Skeletal muscle cell (primary cell): ENCODE results near the gene PUM1.
"Not testable (repeated sequence)": the region's sequence is repeated elsewhere in the genome, so short reads cannot be mapped to it uniquely, and the experiment has no call there.

ENCODE experiments used
- DNase-seq: peaks from one replicate; pipeline ENCODE4 v3.0.0-alpha.2; 2010; ENCODE audit warnings: low read depth
- H3K4me3 ChIP-seq: 2 replicates; pipeline ENCODE4 v1.5.1; 2011; ENCODE audit warnings: low read depth, mild to moderate bottlenecking, control low read depth, low read length, moderate library complexity

PUM1 gene

DNA sequence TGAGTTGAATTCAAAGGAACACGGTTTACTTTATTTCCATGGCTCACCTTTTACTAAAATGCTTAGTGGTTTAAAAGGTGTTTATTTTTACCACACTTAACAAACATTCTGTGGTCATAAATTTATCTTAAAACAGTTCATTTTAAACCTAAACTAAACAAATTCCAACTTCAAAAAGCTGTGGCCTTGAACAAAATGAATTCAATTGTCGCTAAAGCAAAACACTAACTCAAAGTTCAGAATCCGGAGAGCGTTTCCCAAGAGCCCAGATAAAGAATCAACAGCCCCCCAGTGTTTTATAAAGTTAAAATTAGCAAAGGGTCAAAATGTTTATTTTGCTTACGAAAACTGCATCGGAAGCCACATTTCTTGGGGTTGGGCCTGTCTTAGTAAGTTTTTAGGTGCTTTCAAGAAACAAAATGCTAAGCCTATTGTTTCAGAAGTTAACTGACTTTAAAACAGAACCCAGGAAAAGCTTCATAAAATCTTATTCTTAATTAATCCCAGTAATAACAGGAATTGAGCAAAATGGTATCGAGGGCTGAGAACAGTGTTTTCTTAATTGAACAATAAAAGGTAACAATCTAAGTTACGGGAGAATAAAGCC is 1.3 kb downstream of the PUM1 start:
- peak overlapping the region; percentile 94 for H3K4me3 ChIP-seq
- DNase-seq: no peak

GRCh38 chr1:31063631-31064030 is 1.9 kb downstream of the PUM1 start:
- peak overlapping the region; percentile 94 for H3K4me3 ChIP-seq

GRCh38 chr1:31062867-31063380 is 2.6 kb downstream of the PUM1 start:
- H3K4me3 ChIP-seq: peak overlapping the region; percentile 94
- no peak for DNase-seq

More at GRCh38 chr1:31063631-31064030, 1.9 kb downstream of the PUM1 start:
- no peak for DNase-seq

DNA sequence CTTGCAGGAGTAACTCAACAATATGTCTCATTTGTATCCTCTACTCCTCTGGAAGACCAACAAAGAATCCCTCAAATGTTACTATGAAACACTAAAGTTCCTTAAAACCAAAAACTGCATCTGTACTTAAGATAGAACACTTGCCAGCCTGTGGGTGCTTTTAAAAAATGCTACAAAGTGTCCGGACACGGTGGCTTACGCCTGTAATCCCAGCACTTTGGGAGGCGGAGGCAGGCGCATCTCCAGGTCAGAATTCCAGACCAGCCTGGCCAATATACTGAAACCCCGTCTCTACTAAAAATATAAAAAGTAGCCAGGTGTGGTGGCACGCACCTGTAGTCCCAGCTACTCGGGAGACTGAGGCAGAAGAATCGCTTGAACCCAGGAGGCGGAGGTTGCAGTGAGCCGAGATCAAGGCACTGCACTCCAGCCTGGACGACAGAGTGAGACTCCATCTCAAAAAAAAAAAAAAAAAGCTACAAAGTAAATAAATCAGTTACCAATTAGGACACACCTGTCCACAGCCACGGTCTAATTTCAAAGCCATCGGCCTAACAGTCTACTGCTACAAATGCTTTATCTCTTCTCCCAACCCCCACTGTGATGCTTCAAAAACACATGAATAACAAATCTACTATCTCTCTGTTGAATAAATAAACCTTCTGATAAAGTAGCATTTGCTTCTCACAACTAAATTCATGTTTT is 3.2 kb downstream of the PUM1 start:
- not testable (repeated sequence) for H3K4me3 ChIP-seq, DNase-seq

GRCh38 chr1:31058012-31058411 is 7.5 kb downstream of the PUM1 start:
- no peak for DNase-seq
- no peak overlapping the region for H3K4me3 ChIP-seq

DNA sequence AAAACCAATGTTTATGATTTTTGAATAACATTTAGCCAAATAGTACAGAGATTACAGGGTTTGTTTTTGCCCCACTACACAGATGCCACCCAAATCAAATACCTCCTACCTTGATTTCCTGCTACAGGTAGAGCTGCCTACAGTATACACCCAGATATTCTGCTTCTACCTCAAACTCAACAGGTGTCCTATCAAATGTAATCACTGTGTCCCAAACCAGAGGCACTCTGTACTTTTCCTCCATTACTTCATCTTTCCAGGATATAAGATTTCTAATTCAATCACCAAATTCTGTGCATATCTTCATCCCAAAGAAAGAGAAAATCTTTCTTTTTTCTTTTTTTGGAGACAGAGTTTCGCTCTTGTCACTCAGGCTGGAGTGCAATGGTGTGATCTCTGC is 9.6 kb downstream of the PUM1 start:
- no peak for DNase-seq
- no peak overlapping the region for H3K4me3 ChIP-seq

- DNase-seq: no peak
- no peak overlapping the region for H3K4me3 ChIP-seq
Observed at GRCh38 chr1:31055501-31055900, 10.0 kb downstream of the PUM1 start.

- no peak overlapping the region for H3K4me3 ChIP-seq
- DNase-seq: no peak
Observed at GRCh38 chr1:31054958-31055481, 10.5 kb downstream of the PUM1 start.

GRCh38 chr1:31054349-31054748 is 11.2 kb downstream of the PUM1 start:
- no peak for DNase-seq

DNA sequence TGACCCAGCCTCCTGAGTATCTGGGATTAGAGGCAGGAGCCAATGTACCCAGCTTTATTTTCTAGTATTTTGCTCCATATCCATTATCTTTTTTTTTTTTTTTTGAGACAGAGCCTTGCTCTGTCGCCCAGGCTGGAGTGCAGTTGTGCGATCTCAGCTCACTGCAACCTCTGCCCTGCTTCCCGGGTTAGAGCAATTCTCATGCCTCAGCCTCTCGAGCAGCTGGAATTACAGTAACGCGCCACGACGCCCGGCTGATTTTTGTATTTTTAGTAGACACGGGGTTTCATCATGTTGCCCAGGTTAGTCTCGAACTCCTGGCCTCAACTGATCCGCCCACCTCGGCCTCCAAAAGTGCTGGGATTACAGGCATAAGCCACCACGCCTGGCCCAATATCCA is 12.9 kb downstream of the PUM1 start:
- not testable (repeated sequence) for DNase-seq, H3K4me3 ChIP-seq

More at GRCh38 chr1:31054349-31054748, 11.2 kb downstream of the PUM1 start:
- H3K4me3 ChIP-seq: no peak overlapping the region

GRCh38 chr1:31051611-31052010 is 13.9 kb downstream of the PUM1 start:
- no peak for DNase-seq
- H3K4me3 ChIP-seq: no peak overlapping the region

DNA sequence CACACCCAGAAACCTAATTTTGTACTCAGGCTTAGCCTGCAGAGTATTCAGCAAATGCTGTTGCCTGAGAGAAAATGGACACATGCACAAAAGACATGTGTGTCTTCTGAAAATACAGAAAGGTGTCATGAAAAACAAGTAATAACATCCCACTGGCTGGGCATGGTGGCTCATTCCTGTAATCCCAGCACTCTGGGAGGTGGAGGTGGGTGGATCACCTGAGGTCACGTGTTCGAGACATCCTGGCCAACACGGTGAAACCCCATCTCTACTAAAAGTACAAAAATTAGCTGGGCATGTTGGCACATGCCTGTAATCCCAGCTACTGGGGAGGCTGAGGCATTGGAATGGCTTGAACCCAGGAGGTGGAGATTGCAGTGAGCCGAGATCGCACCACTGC is 18.0 kb downstream of the PUM1 start:
- DNase-seq, H3K4me3 ChIP-seq: not testable (repeated sequence)

DNA sequence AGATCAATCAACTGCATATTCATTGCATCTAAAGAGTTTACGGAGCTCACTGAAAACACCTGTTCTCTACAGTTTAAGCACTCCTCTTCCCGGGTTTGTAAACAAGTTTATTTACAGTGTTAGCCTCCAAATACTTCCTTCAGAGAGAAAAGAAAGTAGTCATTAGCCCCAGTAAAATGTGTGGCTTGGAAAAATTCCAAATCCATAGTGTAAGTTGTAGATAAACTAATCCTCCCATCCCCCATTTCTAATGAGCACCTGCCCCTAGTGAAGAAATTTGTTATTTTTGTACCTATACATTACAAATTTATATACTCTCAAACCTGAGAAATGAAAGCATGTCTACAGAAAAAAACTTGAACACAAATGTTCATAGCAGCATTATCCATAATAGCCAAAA is 21.9 kb downstream of the PUM1 start:
- no peak overlapping the region for H3K4me3 ChIP-seq
- DNase-seq: no peak

DNA sequence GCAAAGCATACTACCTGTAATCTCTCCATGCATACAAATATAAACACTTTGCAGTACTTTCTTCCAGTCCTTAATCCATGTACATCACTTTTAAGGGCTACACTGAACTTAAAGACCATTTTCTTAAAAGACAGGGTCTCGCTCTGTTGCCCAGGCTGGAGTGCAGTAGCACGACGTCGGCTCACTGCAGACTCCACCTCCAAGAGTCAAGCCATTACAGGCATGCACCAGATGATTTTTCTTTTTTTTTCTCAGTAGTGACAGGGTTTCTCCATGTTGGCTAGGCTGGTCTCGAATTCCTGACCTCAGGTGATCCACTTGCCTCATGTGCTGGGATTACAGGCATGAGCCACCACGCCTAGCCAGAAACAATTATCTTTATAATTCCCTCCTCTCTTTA is 22.9 kb downstream of the PUM1 start:
- no peak for DNase-seq
- H3K4me3 ChIP-seq: no peak overlapping the region

- DNase-seq: no peak
- H3K4me3 ChIP-seq: no peak overlapping the region
Observed at GRCh38 chr1:31041529-31041928, 24.0 kb downstream of the PUM1 start.

GRCh38 chr1:31040038-31040437 is 25.5 kb downstream of the PUM1 start:
- no peak overlapping the region for H3K4me3 ChIP-seq
- DNase-seq: no peak

GRCh38 chr1:31038935-31039334 is 26.6 kb downstream of the PUM1 start:
- H3K4me3 ChIP-seq, DNase-seq: not testable (repeated sequence)

DNA sequence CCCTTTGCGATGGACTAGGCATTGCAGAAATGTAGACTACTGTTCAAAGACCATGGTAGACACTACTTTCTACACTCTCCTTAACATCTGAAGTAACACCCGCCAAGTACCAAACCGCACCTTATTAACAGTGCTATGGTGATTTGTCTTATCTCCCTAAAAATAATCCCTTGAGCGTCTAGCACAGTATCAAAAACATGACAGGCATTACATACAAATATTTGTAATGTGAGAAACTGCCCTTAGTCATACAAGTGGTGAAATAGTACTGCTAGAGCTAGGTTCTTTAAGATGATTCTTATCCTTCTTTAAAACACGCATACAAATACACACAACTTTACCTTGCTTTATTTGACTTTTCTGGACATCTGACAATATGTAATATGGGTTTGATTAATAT is 27.2 kb downstream of the PUM1 start:
- no peak for DNase-seq

GRCh38 chr1:31036749-31037500 is 28.6 kb downstream of the PUM1 start:
- no peak overlapping the region for H3K4me3 ChIP-seq
- DNase-seq: no peak

More for the DNA sequence above, 27.2 kb downstream of the PUM1 start:
- no peak overlapping the region for H3K4me3 ChIP-seq

GRCh38 chr1:31033598-31033997 is 31.9 kb downstream of the PUM1 start:
- no peak for DNase-seq
- no peak overlapping the region for H3K4me3 ChIP-seq
